ENCODE results near the gene POLRMT. TPM values are rescaled to one million over a fixed set of nuclear protein-coding genes. Genes with fewer than 3 reads are reported as not detected.
A peak's percentile ranks its signal among the peaks of the same experiment; 100 is the strongest.

POLRMT gene
- total RNA-seq, 1 experiment from 2014 or later: 104 TPM

- Histone ChIP-seq H2BK5ac (ENCODE audit: insufficient read length, low read length) (no peak overlapping the region), H2BK120ac (ENCODE audit: low read depth, low read length, poor library complexity, severe bottlenecking) (no peak overlapping the region), H3K4ac (ENCODE audit: low read depth, low read length) (peak overlapping the region; percentile 10), H4K20me1 (ENCODE audit: control insufficient read depth, insufficient read depth, insufficient read length) (peaks cover 2% of the 10 kb centered on the region), H3K27me3 (ENCODE audit: insufficient read depth, low read length) (no peaks in the 10 kb centered on the region), H2BK12ac (ENCODE audit: insufficient read length, low read depth, low read length) (no peak overlapping the region), H3K27ac (ENCODE audit: insufficient read length, low read depth, low read length) (no peak overlapping the region), H3K4me2 (ENCODE audit: insufficient read depth, insufficient read length, low read length) (peak overlapping the region; percentile 95), H2BK15ac (ENCODE audit: low read depth, low read length) (no peak overlapping the region), H3K56ac (ENCODE audit: insufficient read length, low read depth, low read length) (no peak overlapping the region), H4K91ac (ENCODE audit: insufficient read length, low read depth, low read length) (peak overlapping the region; percentile 79), H3K18ac (ENCODE audit: insufficient read length, low read depth, low read length) (peak overlapping the region; percentile 77), H3K23ac (ENCODE audit: insufficient read length, low read depth, low read length) (no peak overlapping the region), H3K79me2 (ENCODE audit: insufficient read depth, low read length) (peaks cover 46% of the 10 kb centered on the region), H3K23me2 (ENCODE audit: insufficient read length, low read depth, low read length, poor library complexity, severe bottlenecking) (peaks cover 15% of the 10 kb centered on the region), H3K14ac (ENCODE audit: insufficient read depth, low read length) (peak overlapping the region; percentile 80), H2BK20ac (ENCODE audit: low read depth, low read length, poor library complexity, severe bottlenecking) (no peak overlapping the region), H3K9ac (ENCODE audit: extremely low read depth, insufficient read length, low read length) (peak overlapping the region; percentile 95), H3T11ph (ENCODE audit: low read length) (no peak overlapping the region), H3K9me3 (ENCODE audit: control insufficient read depth, low read depth, low read length) (no peaks in the 10 kb centered on the region), H3K4me1 (ENCODE audit: insufficient read depth, low read length) (no peaks in the 10 kb centered on the region; the same call in 1 of the 2 replicates), H2AK5ac (ENCODE audit: insufficient read length, low read length) (no peak overlapping the region), H4K8ac (replicated peaks; ENCODE audit: insufficient read length, low read depth, low read length) (no peak overlapping the region), H4K5ac (ENCODE audit: insufficient read length, low read depth, low read length) (no peak overlapping the region), H2AFZ (ENCODE audit: low read length) (no peak overlapping the region), H3K79me1 (ENCODE audit: insufficient read depth, low read depth, low read length, poor library complexity, severe bottlenecking) (peaks cover 3% of the 10 kb centered on the region)
- H3K27me3 Mint-ChIP-seq (ENCODE audit: low read depth): peaks cover 19% of the 10 kb centered on the region
- H3K9me3 Mint-ChIP-seq: peaks cover 13% of the 10 kb centered on the region in 2 experiments
- DNase-seq: peak; percentile 36
- H3K27ac Mint-ChIP-seq: peak overlapping the region; percentile 16 to 94 (median 85); a peak in 3 of 7 replicates
- no peak for TF ChIP-seq CTCF (conservative IDR thresholded peaks at IDR 0.05)
- peaks cover 11 to 24% (median 17%) of the 10 kb centered on the region in 3 experiments for H3K36me3 Mint-ChIP-seq (ENCODE audit: insufficient read depth in 1 of 3, low read depth in 3 of 3)
- H3K4me3 Mint-ChIP-seq: peak overlapping the region; percentile 86 to 91
- H3K4me1 Mint-ChIP-seq: peaks cover 24 to 44% of the 10 kb centered on the region in 2 experiments
- no CpG with 5 or more reads among the region's 55 CpGs for WGBS (ENCODE audit: extremely low coverage, insufficient read length, low lambda C conversion rate)
These were observed 60.4 kb downstream of the POLRMT start for GRCh38 chr19:572743-573518.
